Activated CD8-positive, alpha-beta memory T cell treated with anti-CD3 and anti-CD28 coated beads for 36 hours (primary cell): Measurements from ENCODE around the gene GCNT4. TPM values are rescaled to one million over a fixed set of nuclear protein-coding genes. Genes with fewer than 3 reads are reported as not detected.

Source experiments
- CTCF ChIA-PET: fragments of 350-600 bp; sonication (Branson Sonifier 250); formaldehyde crosslinking; loops from one replicate; lab custom pipeline; 2021; ENCODE audit warnings: antibody characterized with exemption; lab: Charles Lee
- POLR2A ChIA-PET: fragments of 350-600 bp; sonication (Branson Sonifier 250); formaldehyde crosslinking; loops from one replicate; lab custom pipeline; 2021; ENCODE audit warnings: antibody characterized with exemption; lab: Charles Lee
- total RNA-seq, 2 experiments: library from RNA; stranded (reverse); gene quantifications; one replicate each; pipeline ENCODE4 v1.2.3, GENCODE V29; 2021

Gene GCNT4
- total RNA-seq, 2 experiments from 2014 or later: 0.59 to 0.67 TPM

GRCh38 chr5:75023368-75024159 lies 28.8 kb downstream of the GCNT4 start:
- CTCF ChIA-PET: no interaction called here
- POLR2A ChIA-PET: no interaction called here

- ChIA-PET CTCF (interaction anchor here (0.6 kb wide), 1 partner anchor 161 kb away, joined by 3 read pairs; no protein-coding TSS in a partner anchor), POLR2A (no interaction called here)
These were observed 30.6 kb downstream of the GCNT4 start for GRCh38 chr5:75021800-75022199.

GRCh38 chr5:75021219-75021618 lies 31.1 kb downstream of the GCNT4 start:
- ChIA-PET CTCF (no interaction called here), POLR2A (no interaction called here)

GRCh38 chr5:75020016-75020656 lies 32.2 kb downstream of the GCNT4 start:
- CTCF ChIA-PET: interaction anchor here (1.3 kb wide), 1 partner anchor 17 kb away, joined by 3 read pairs; no protein-coding TSS in a partner anchor

GRCh38 chr5:75018805-75019587 lies 33.4 kb downstream of the GCNT4 start:
- POLR2A ChIA-PET: no interaction called here
- CTCF ChIA-PET: interaction anchor here (1.3 kb wide), 1 partner anchor 18 kb away, joined by 3 read pairs; no protein-coding TSS in a partner anchor

More at GRCh38 chr5:75020016-75020656, 32.2 kb downstream of the GCNT4 start:
- POLR2A ChIA-PET: no interaction called here

DNA sequence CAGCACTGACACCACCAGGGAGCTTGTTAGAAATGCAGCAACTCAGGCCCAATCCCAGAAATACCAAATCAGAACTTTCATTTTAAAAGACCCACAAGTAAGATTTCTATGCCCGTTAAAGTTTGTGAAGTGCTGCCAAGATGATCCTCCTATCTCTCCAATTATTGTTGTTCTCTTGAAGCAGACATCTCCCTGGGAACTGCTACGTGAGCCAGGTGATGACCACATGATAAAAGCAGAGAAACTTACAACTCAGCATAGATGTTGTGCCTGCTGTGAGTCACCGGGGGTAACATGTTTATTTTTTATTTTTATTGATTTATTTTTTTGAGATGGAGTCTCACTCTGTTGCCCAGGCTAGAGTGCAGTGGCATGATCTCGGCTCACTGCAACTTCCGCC lies 34.4 kb downstream of the GCNT4 start:
- ChIA-PET POLR2A (no interaction called here), CTCF (no interaction called here)

DNA sequence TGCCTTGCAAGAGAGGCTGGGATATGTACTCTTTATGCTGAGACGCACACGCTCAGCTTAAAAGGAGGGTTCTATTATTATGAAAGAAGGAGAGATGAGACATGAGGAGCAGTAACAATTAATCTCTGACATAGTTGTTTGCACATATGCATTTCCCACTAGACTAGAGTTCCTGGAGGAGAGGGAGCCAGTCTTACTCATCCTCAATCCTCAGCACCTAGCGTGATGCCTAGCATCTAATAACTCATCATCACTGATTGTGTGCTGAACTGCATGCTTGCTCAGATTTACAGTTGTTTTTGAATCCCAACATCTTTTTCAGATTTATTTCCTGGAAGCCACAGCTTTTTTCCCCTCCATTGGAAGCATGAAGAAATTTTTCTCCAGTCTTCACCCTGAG lies 35.5 kb downstream of the GCNT4 start:
- ChIA-PET POLR2A (no interaction called here), CTCF (no interaction called here)

GRCh38 chr5:75012748-75013147 lies 39.6 kb downstream of the GCNT4 start:
- CTCF ChIA-PET: no interaction called here
- POLR2A ChIA-PET: no interaction called here

DNA sequence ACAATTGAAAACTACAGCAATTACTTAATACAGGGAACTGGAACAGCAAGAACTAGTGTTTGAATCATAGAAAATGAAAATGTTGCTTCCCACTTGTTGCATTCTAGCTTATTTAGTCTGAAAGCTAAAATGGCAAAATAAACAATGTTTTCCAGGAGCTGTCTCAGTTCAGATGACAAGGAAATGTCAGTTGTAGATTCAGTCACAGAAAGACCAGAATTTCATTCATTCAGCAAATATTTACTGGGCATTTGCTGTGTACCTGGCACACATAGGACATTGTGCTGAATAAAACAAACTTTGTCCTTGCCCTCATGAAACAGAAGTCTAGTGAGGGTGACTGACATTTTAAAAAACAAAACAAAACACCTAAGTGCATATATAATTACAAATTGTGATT lies 41.5 kb downstream of the GCNT4 start:
- ChIA-PET CTCF (interaction anchor here (1.2 kb wide), 1 partner anchor 76 kb away, joined by 3 read pairs; no protein-coding TSS in a partner anchor), POLR2A (no interaction called here)

DNA sequence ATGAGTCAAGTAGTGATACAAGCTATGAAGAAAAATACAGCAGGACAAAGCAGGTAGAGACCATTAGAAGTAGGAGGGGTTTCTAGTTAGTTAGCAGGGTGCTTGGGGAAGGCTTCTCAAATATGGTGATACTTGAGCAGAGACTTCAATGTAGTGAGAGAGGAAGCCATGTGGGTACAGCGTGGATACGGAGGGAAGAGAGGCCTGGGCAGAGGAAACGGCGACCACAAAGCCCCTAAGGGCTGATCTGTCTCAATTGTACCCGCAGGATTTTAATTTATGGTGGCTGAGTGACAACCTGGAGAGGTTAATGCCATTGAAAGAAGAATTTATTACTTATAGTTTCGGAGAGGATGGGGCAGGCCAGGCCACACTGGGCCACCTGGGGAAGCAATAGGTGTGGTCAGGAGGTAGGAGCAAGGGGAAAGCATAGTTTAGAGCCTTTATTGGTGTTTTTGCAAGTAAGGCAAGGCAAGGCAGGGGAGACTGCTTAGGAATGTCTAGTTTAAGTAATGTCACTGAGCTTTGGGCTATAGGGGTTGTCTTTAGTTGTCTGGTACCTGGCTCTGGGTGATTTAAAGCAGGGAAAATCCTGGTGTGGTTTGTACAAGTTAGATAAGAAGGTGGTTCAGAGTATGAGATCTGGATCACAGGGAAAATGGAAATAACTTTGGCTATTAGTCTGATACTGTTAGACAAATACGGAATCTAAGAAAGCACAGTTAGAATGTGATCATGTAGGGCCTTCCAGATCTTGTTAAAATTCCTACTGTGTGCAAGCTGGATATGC lies 42.6 kb downstream of the GCNT4 start:
- CTCF ChIA-PET: interaction anchor here (1.2 kb wide), 1 partner anchor 75 kb away, joined by 3 read pairs; no protein-coding TSS in a partner anchor
- POLR2A ChIA-PET: no interaction called here

DNA sequence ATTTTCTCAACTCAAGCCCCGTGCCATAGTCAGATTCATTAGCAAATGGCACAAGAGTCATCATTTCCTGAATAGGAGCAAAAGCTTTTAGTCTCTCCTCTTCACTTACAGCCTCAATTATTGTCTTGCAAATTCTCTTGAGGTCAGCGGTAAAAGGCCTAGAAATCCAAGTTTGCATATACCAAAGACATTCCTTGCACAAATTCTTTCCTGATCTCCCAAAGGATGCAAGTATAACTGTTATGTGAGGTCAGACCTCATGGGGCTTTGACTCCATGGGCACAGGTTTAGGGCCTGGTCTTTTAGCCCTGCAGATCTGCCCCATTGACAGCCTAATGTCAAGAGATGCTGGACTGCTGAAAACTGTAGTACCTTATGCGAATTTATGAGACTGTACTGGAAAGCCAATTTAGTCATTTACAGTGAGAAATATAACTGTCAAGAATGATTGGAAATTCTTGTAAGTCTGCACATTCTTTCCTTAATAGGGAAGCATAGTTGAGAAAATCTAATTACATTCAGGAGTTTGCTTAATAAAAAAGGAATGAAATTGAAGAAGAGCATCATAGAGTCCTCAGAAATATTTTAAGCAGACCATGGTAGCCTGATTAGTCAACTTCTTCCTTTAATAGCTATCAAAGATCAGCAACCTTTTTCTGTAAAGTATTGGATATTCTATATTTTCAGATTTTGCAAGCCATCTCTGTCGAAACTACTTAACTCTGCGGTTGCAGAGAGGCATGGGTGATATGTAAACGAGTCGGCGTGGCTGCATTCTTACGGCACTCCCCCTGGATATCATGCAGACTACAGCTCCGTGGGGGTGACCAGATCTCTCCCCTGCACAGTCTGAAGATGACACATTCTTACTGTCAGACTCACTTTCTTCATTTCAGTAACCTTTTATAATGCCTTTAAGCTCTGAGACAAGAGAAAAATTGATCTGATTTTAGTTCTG lies 45.2 kb downstream of the GCNT4 start:
- CTCF ChIA-PET: no interaction called here
- POLR2A ChIA-PET: no interaction called here

DNA sequence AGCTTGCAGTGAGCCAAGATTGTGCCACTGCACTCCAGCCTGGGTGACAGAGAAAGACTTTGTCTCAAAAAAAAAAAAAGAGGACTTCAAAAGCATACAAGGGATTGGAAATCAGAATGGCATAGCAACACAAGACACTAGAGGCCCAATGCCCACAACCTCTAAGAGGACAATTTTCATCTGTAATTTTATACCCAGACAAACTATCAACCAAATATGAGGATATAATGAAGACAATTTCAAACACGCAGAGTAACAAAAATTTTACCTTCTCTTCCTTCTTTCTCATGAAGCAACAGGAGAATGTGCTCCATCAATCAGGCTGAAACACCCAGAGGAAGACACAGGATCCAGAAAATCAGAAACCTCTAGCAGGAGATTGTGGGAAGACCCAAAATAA lies 46.8 kb downstream of the GCNT4 start:
- ChIA-PET CTCF (no interaction called here), POLR2A (no interaction called here)

Other genes starting within 250 kb of the GCNT4 start
- 1 to 10 TPM; 8.3 to 9.2 TPM for gene FAM169A, start 186.2 kb downstream of the GCNT4 start, total RNA-seq
- gene ANKRD31, start 184.3 kb upstream of the GCNT4 start, total RNA-seq: under 1 TPM; 0.50 to 0.65 TPM